KMS-11 (cell line): ENCODE data around the gene CD248.

Source experiments
- H2AFZ ChIP-seq: fragments of 200-600 bp; sonication (generic); 2 replicates; pipeline ENCODE4 v1.6.1; 2016; ENCODE audit warnings: antibody characterized with exemption, mixed run types, low read depth
- H3K27ac ChIP-seq: fragments of 200-600 bp; sonication (generic); 2 replicates; pipeline ENCODE4 v1.6.1; 2016; ENCODE audit warnings: mild to moderate bottlenecking, mixed run types
- H3K27me3 ChIP-seq: fragments of 200-600 bp; sonication (generic); 2 replicates; pipeline ENCODE4 v1.6.1; 2017; ENCODE audit warnings: mild to moderate bottlenecking, low read depth, mixed run types, moderate library complexity; ENCODE audit not compliant: insufficient read depth
- H3K36me3 ChIP-seq: fragments of 200-600 bp; sonication (generic); 2 replicates; pipeline ENCODE4 v1.6.1; 2017; ENCODE audit warnings: mild to moderate bottlenecking, mixed run types; ENCODE audit not compliant: insufficient read depth
- H3K4me1 ChIP-seq: fragments of 200-600 bp; sonication (generic); 2 replicates; pipeline ENCODE4 v1.6.1; 2016; ENCODE audit warnings: mild to moderate bottlenecking, low read depth, mixed run types; ENCODE audit not compliant: poor library complexity, severe bottlenecking
- H3K4me2 ChIP-seq: fragments of 200-600 bp; sonication (generic); 2 replicates; pipeline ENCODE4 v1.7.0; 2016; ENCODE audit warnings: mild to moderate bottlenecking, mixed run types
- H3K4me3 ChIP-seq: fragments of 200-600 bp; sonication (generic); IDR thresholded peaks from 2 replicates; pipeline ENCODE4 v1.6.1; 2017; ENCODE audit warnings: low read depth, low read length, mixed read lengths; ENCODE audit not compliant: insufficient read depth
- H3K79me2 ChIP-seq: fragments of 200-600 bp; sonication (generic); 2 replicates; pipeline ENCODE4 v1.6.1; 2016; ENCODE audit warnings: low read depth, mixed run types; ENCODE audit not compliant: insufficient read depth
- H3K9ac ChIP-seq: fragments of 200-600 bp; sonication (generic); 2 replicates; pipeline ENCODE4 v1.6.1; 2016; ENCODE audit warnings: mild to moderate bottlenecking, mixed run types
- H4K20me1 ChIP-seq: fragments of 200-600 bp; sonication (generic); 2 replicates; pipeline ENCODE4 v1.6.1; 2016; ENCODE audit warnings: mild to moderate bottlenecking, mixed run types; ENCODE audit not compliant: insufficient read depth
- CTCF ChIP-seq: fragments of 200-600 bp; sonication (generic); conservative IDR thresholded peaks from 2 replicates; pipeline ENCODE4 v1.6.1; 2017; ENCODE audit warnings: low read depth, mild to moderate bottlenecking, antibody characterized with exemption, low read length, moderate library complexity, mixed read lengths

CD248 gene

GRCh38 chr11:66316849-66317251, at the start of gene CD248:
CD248 (minus strand) TSS chr11:66317044; CDS start chr11:66317027, 17 bp downstream.
- Histone ChIP-seq H3K27me3 (peaks cover 2% of the 10 kb centered on the region; the same call in 1 of the 2 replicates), H3K4me3 (no peak within 1 kb of the TSS), H2AFZ (no peak within 1 kb of the TSS), H3K27ac (no peak within 1 kb of the TSS), H3K4me2 (no peak within 1 kb of the TSS), H3K9ac (no peak within 1 kb of the TSS), H3K79me2 (no peaks in the 10 kb centered on the region), H3K4me1 (peaks cover 4% of the 10 kb centered on the region), H3K36me3 (no peaks in the 10 kb centered on the region), H4K20me1 (no peaks in the 10 kb centered on the region)
- no peak for TF ChIP-seq CTCF

GRCh38 chr11:66365711-66366619, 49.1 kb upstream of the CD248 start:
- Histone ChIP-seq H3K4me2 (no peak overlapping the region), H3K9ac (no peak overlapping the region), H4K20me1 (no peaks in the 10 kb centered on the region), H3K4me1 (no peaks in the 10 kb centered on the region), H2AFZ (no peak overlapping the region), H3K79me2 (no peaks in the 10 kb centered on the region), H3K27ac (no peak overlapping the region), H3K36me3 (no peaks in the 10 kb centered on the region), H3K27me3 (peaks cover 26% of the 10 kb centered on the region; the same call in 1 of the 2 replicates), H3K4me3 (no peak overlapping the region)
- no peak for TF ChIP-seq CTCF

GRCh38 chr11:66365166-66365565, 48.3 kb upstream of the CD248 start:
- Histone ChIP-seq H3K4me3 (no peak overlapping the region), H3K9ac (no peak overlapping the region), H3K27ac (no peak overlapping the region), H2AFZ (no peak overlapping the region), H3K36me3 (no peaks in the 10 kb centered on the region), H3K4me2 (no peak overlapping the region), H4K20me1 (no peaks in the 10 kb centered on the region), H3K4me1 (no peaks in the 10 kb centered on the region), H3K27me3 (peaks cover 23% of the 10 kb centered on the region; the same call in 1 of the 2 replicates), H3K79me2 (no peaks in the 10 kb centered on the region)
- no peak for TF ChIP-seq CTCF

- no peak overlapping the region for H3K9ac ChIP-seq
- H3K27me3 ChIP-seq = peaks cover 15% of the 10 kb centered on the region; the same call in 1 of the 2 replicates
- no peak overlapping the region for H2AFZ ChIP-seq
- H3K4me2 ChIP-seq = no peak overlapping the region
- H3K27ac ChIP-seq = no peak overlapping the region
- H3K36me3 ChIP-seq = no peaks in the 10 kb centered on the region
- peak; percentile 80 for TF ChIP-seq CTCF
- no peaks in the 10 kb centered on the region for H3K79me2 ChIP-seq
- no peaks in the 10 kb centered on the region for H3K4me1 ChIP-seq
- H3K4me3 ChIP-seq = no peak overlapping the region
- H4K20me1 ChIP-seq = no peaks in the 10 kb centered on the region
Measured at GRCh38 chr11:66363805-66364535, 47.1 kb upstream of the CD248 start.
